RWPE2 (cell line): Measurements from ENCODE around the gene KRT86.

ENCODE experiments used
- ATAC-seq: fragments of 200-7000 bp; cut with Tn5 transposase; 3 replicates; pipeline ENCODE4 v1.9.1; 2021; ENCODE audit warnings: low read depth
- DNase-seq: peaks from one replicate; pipeline ENCODE4 v3.0.0-alpha.2; 2020; ENCODE audit warnings: low spot score
- H3K27ac ChIP-seq: fragments of 450-650 bp; 2 replicates; pipeline ENCODE4 v1.5.1; 2017; ENCODE audit warnings: mild to moderate bottlenecking; ENCODE audit not compliant: poor library complexity, severe bottlenecking
- H3K27me3 ChIP-seq: fragments of 250-450 bp; sonication (Bioruptor Pico); 2 replicates; pipeline ENCODE4 v1.5.1; 2021; ENCODE audit warnings: mild to moderate bottlenecking, moderate library complexity; ENCODE audit not compliant: insufficient read depth, poor library complexity, severe bottlenecking
- H3K36me3 ChIP-seq: fragments of 250-450 bp; sonication (Bioruptor Pico); 2 replicates; pipeline ENCODE4 v1.5.1; 2020; ENCODE audit warnings: low read depth, mild to moderate bottlenecking, moderate library complexity
- H3K4me1 ChIP-seq: fragments of 250-450 bp; sonication (Bioruptor Pico); 2 replicates; pipeline ENCODE4 v1.5.1; 2021; ENCODE audit warnings: mild to moderate bottlenecking, moderate library complexity; ENCODE audit not compliant: insufficient read depth, poor library complexity, severe bottlenecking
- H3K4me3 ChIP-seq: fragments of 250-450 bp; sonication (Bioruptor Pico); 2 replicates; pipeline ENCODE4 v1.5.1; 2021; ENCODE audit warnings: mild to moderate bottlenecking, moderate library complexity; ENCODE audit not compliant: severe bottlenecking
- H3K9me3 ChIP-seq: fragments of 250-450 bp; sonication (Bioruptor Pico); 2 replicates; pipeline ENCODE4 v1.5.1; 2021; ENCODE audit warnings: mild to moderate bottlenecking, moderate library complexity; ENCODE audit not compliant: severe bottlenecking
- CTCF ChIP-seq: fragments of 450-650 bp; IDR thresholded peaks from one replicate; pipeline ENCODE4 v1.5.1; 2017; ENCODE audit warnings: mild to moderate bottlenecking, moderate library complexity; ENCODE audit not compliant: poor library complexity, severe bottlenecking

The KRT86 gene

DNA sequence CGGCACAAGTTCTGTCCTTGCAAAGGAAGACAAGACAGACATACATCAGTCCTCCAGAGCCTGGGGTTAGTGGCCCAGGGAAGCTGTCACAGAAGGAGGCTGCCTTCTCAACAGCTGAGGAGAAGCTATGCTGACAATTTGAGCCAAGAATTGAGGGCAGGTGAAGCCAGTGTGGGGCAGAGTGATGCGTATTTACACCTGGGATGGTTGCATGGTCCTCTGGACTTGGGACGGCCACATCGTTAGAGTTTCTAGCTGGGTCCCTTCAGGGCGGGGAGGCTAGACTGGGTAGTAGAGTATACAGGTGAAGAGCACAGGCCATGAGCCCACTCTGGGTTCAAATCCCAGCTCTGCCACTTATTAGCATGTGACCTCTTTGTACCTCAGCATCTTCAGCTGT lies 76.3 kb downstream of the KRT86 start:
- H3K27ac ChIP-seq: no peak overlapping the region
- H3K4me3 ChIP-seq: no peak overlapping the region
- ATAC-seq: no peak
- H3K4me1 ChIP-seq: peaks cover 11% of the 10 kb centered on the region
- no peaks in the 10 kb centered on the region for H3K9me3 ChIP-seq
- H3K36me3 ChIP-seq: no peaks in the 10 kb centered on the region
- TF ChIP-seq CTCF: no peak
- DNase-seq: no peak
- no peaks in the 10 kb centered on the region for H3K27me3 ChIP-seq

DNA sequence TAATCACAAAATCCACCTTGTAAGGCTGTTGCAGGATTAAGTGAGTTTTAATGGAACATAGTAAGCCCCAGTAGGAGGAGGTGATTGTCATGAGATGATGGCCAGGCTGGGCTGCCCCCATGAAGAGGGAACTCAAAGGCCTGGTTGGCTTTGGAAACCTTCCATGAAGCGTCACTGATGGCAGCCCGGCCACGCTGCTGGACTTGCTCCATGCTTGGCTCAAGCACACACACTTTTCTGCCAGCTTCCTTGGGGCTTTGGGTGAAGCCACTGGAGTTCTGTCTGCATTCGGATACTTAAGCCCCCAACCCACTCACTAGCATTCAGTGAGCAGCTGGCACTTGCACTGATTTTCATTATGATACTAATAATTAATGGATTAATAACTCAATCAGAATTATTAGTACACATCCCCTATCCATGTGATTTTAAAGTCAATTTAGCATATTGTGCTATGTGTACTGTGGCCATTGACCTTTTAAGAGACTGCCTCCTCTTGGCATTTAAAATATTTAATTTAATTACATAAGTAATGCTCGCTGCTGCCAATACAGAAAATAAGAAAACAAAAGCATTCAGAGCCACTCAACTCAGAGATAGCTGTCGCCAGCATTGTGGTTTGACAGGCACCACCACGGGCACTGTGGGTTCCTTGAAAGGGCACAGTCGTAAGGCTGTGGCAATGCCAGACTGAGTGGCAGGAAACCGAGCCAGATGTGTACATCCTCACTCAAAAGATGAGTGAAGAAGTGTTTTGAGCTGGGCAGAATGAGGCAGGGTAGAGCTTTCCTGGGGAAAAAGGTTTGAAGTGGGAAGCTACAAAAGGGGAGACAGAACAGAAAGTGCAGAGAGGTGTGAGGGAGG lies 77.0 kb downstream of the KRT86 start:
- H3K36me3 ChIP-seq: no peaks in the 10 kb centered on the region
- DNase-seq (no peak), ATAC-seq (no peak)
- no peak overlapping the region for H3K27ac ChIP-seq
- no peak for TF ChIP-seq CTCF
- H3K4me3 ChIP-seq: no peak overlapping the region
- no peaks in the 10 kb centered on the region for H3K27me3 ChIP-seq
- peaks cover 7% of the 10 kb centered on the region for H3K4me1 ChIP-seq
- no peaks in the 10 kb centered on the region for H3K9me3 ChIP-seq

GRCh38 chr12:52352951-52353350 lies 78.5 kb downstream of the KRT86 start:
- no peaks in the 10 kb centered on the region for H3K9me3 ChIP-seq
- no peak for TF ChIP-seq CTCF
- no peaks in the 10 kb centered on the region for H3K27me3 ChIP-seq
- no peaks in the 10 kb centered on the region for H3K36me3 ChIP-seq
- no peak overlapping the region for H3K4me3 ChIP-seq
- DNase-seq (no peak), ATAC-seq (no peak)
- no peak overlapping the region for H3K27ac ChIP-seq
- H3K4me1 ChIP-seq: peaks cover 7% of the 10 kb centered on the region

DNA sequence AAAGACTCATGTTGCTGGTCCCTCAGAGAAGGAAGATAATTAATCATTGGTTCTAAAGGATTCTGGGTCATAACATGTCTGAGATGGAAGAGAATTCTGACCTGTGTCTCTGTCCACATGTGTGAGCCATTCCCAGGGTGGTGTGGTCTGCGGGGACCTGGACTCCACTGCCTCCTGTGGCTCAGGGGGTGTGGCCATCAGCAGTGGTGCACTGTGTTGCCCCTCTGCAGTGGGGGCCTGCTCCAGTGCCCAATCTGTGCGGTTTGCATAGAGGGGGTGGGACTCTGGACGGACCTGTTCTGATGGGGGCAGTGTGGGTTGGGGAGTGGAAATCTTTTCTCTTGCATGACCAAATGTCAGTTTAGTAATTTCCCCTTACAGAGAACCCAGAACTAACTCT lies 79.3 kb downstream of the KRT86 start:
- Histone ChIP-seq H3K9me3 (no peaks in the 10 kb centered on the region), H3K36me3 (no peaks in the 10 kb centered on the region), H3K27me3 (no peaks in the 10 kb centered on the region), H3K4me1 (peaks cover 7% of the 10 kb centered on the region), H3K27ac (no peak overlapping the region), H3K4me3 (no peak overlapping the region)
- DNase-seq (no peak), ATAC-seq (no peak)
- TF ChIP-seq CTCF: no peak

DNA sequence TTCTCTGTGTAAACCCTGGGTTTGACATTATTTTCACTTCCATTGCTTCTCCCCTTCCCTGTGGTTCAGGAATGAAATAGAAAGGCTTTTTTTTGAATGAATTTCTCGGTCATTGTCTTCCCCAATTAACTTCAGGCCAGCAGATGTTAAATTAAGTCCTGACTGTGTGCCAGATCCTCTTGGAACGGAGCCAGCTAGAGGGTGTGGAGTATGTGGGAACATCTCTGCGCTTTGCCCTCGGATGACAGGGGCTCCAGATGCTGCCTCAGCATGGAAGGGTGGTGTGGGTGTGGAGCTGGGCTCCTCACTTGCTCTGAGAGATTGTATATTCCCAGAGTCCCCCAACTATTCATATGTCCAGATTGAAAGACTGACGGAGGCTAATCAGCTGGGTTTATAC lies 79.8 kb downstream of the KRT86 start:
- Histone ChIP-seq H3K4me1 (peaks cover 5% of the 10 kb centered on the region), H3K4me3 (no peak overlapping the region), H3K9me3 (no peaks in the 10 kb centered on the region), H3K27ac (no peak overlapping the region), H3K36me3 (no peaks in the 10 kb centered on the region), H3K27me3 (no peaks in the 10 kb centered on the region)
- DNase-seq (no peak), ATAC-seq (no peak)
- TF ChIP-seq CTCF: no peak
